GM23248 (cell line): Measurements from ENCODE around the gene SHMT1. TPM values are rescaled to one million over a fixed set of nuclear protein-coding genes. Genes with fewer than 3 reads are reported as not detected.

Experiments
- DNase-seq: peaks from one replicate; pipeline ENCODE4 v3.0.0-alpha.2; 2015
- H2AFZ ChIP-seq: fragments of 200-600 bp; sonication (generic); 2 replicates; pipeline ENCODE4 v1.6.1; 2016; ENCODE audit warnings: antibody characterized with exemption
- H3F3A ChIP-seq: fragments of 200-600 bp; sonication (generic); 2 replicates; pipeline ENCODE4 v1.6.1; 2016; ENCODE audit warnings: mild to moderate bottlenecking, antibody characterized with exemption, mixed run types; ENCODE audit not compliant: insufficient read depth
- H3K27ac ChIP-seq: fragments of 200-600 bp; sonication (generic); 2 replicates; pipeline ENCODE4 v1.5.1; 2016; ENCODE audit warnings: mild to moderate bottlenecking
- H3K27me3 ChIP-seq: fragments of 200-600 bp; sonication (generic); replicated peaks from 2 replicates; pipeline ENCODE4 v1.6.1; 2016; ENCODE audit warnings: mild to moderate bottlenecking; ENCODE audit not compliant: insufficient read depth
- H3K36me3 ChIP-seq: fragments of 200-600 bp; sonication (generic); 2 replicates; pipeline ENCODE4 v1.6.1; 2016; ENCODE audit warnings: low read depth, mild to moderate bottlenecking
- H3K4me1 ChIP-seq: fragments of 200-600 bp; sonication (generic); 2 replicates; pipeline ENCODE4 v1.6.1; 2016; ENCODE audit warnings: mild to moderate bottlenecking; ENCODE audit not compliant: insufficient read depth
- H3K4me2 ChIP-seq: fragments of 200-600 bp; sonication (generic); one replicate; pipeline ENCODE4 v1.6.1; 2016; ENCODE audit warnings: mild to moderate bottlenecking; ENCODE audit not compliant: unreplicated experiment
- H3K4me3 ChIP-seq: fragments of 200-600 bp; sonication (generic); 2 replicates; pipeline ENCODE4 v1.5.1; 2016; ENCODE audit warnings: mild to moderate bottlenecking
- H3K79me2 ChIP-seq: fragments of 200-600 bp; sonication (generic); 2 replicates; pipeline ENCODE4 v1.6.1; 2016; ENCODE audit warnings: mild to moderate bottlenecking; ENCODE audit not compliant: insufficient read depth
- H3K9ac ChIP-seq: fragments of 200-600 bp; sonication (generic); 2 replicates; pipeline ENCODE4 v1.6.1; 2016; ENCODE audit warnings: mild to moderate bottlenecking
- H3K9me2 ChIP-seq: fragments of 200-600 bp; sonication (generic); 2 replicates; pipeline ENCODE4 v1.6.1; 2016; ENCODE audit warnings: mixed run types, mild to moderate bottlenecking, moderate library complexity; ENCODE audit not compliant: insufficient read depth
- H3K9me3 ChIP-seq: fragments of 200-600 bp; sonication (generic); one replicate; pipeline ENCODE4 v1.6.1; 2017; ENCODE audit warnings: low read depth
- H4K20me1 ChIP-seq: fragments of 200-600 bp; sonication (generic); 2 replicates; pipeline ENCODE4 v1.6.0; 2016; ENCODE audit not compliant: insufficient read depth
- EZH2 ChIP-seq: fragments of 200-600 bp; sonication (generic); IDR thresholded peaks from 2 replicates; pipeline ENCODE4 v1.6.1; 2018; ENCODE audit warnings: antibody characterized with exemption, mild to moderate bottlenecking; ENCODE audit not compliant: insufficient read depth, poor library complexity, severe bottlenecking
- EZH2phosphoT487 ChIP-seq: fragments of 200-600 bp; sonication (generic); IDR thresholded peaks from 2 replicates; pipeline ENCODE4 v1.6.1; 2018; ENCODE audit warnings: antibody characterized with exemption, moderate library complexity, mild to moderate bottlenecking, low read depth; ENCODE audit not compliant: insufficient read depth
- WGBS, 2 experiments: methylation state at CpG; one replicate each; pipeline ENCODE4 v1.1.6; 2015 to 2017; ENCODE audit warnings: low lambda C conversion rate in 2 of 2, low coverage in 1 of 2; ENCODE audit errors: missing lambda C conversion rate in 2 of 2; 5-methylcytosine and 5-hydroxymethylcytosine counted together
- in situ Hi-C: fragments of 300-500 bp; cut with MboI; formaldehyde crosslinking; loops from 2 replicates; pipeline ENCODE4 v1.15.0; 2020
- polyA plus RNA-seq: library from polyadenylated mRNA; unstranded; fragments of >200 nt; fragmentation: Nextera tagmentation; extraction: Ambion mirVana; gene quantifications from 2 replicates; pipeline ENCODE4 v1.2.1, GENCODE V29; 2016
- total RNA-seq: library from RNA; depleted of rRNA; stranded (reverse); fragments of >200 nt; shearing (Covaris generic); gene quantifications from 2 replicates; pipeline ENCODE4 v1.2.3, GENCODE V29; 2014

SHMT1 gene
- total and polyA plus RNA-seq, 2 experiments from 2014 or later: 3.5 to 5.9 TPM

DNA sequence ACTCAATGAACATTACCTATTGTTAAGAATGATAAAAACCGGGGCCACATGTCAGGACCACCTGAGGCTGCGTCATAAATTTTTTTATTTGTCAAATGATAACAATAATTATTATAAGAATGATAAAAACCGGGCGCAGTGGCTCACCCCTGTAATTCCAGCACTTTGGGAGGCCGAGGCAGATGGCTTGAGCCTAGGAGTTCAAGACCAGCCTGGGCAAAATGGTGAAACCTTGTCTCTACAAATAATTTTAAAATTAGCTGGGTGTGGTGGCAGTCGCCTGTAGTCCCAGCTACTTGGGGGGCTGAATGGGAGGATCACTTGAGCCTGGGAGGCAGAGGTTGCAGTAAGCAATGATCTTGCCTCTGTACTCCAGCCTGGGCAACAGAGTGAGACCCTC, 816 bp upstream of the SHMT1 start:
- 83 to 91% methylated on average over 6 of the region's 6 CpGs for WGBS, 2 experiments

GRCh38 chr17:18362698-18363100, 651 bp downstream of the SHMT1 start:
- TF ChIP-seq EZH2phosphoT487 (no peak), EZH2 (no peak)
- no peaks in the 10 kb centered on the region; the same call in 1 of the 2 replicates for H3F3A ChIP-seq
- no peaks in the 10 kb centered on the region for H3K9me2 ChIP-seq
- H4K20me1 ChIP-seq: no peaks in the 10 kb centered on the region
- 4 to 6% methylated on average over 14 of the region's 14 CpGs for WGBS, 2 experiments
- peak overlapping the region; percentile 91 for H2AFZ ChIP-seq
- in situ Hi-C loops: no loop called here
- H3K27me3 ChIP-seq: no peaks in the 10 kb centered on the region
- DNase-seq: peak; percentile 12
- no peaks in the 10 kb centered on the region; the same call in 1 of the 2 replicates for H3K4me1 ChIP-seq
- H3K9me3 ChIP-seq: no peaks in the 10 kb centered on the region
- no peaks in the 10 kb centered on the region for H3K79me2 ChIP-seq
- H3K36me3 ChIP-seq: no peaks in the 10 kb centered on the region
- peak overlapping the region; percentile 53 for H3K9ac ChIP-seq
- peak overlapping the region; percentile 87 for H3K4me3 ChIP-seq
- H3K4me2 ChIP-seq: peak overlapping the region; percentile 84
- no peak overlapping the region for H3K27ac ChIP-seq

More for the DNA sequence above, 816 bp upstream of the SHMT1 start:
- Histone ChIP-seq H3K9me2 (no peaks in the 10 kb centered on the region), H3K4me2 (no peak overlapping the region), H3K9me3 (no peaks in the 10 kb centered on the region), H3K79me2 (no peaks in the 10 kb centered on the region), H3K27me3 (no peaks in the 10 kb centered on the region; the same call in 1 of the 2 replicates), H3K4me3 (no peak overlapping the region), H3F3A (no peaks in the 10 kb centered on the region), H3K27ac (no peak overlapping the region), H4K20me1 (no peaks in the 10 kb centered on the region), H3K9ac (no peak overlapping the region), H3K36me3 (no peaks in the 10 kb centered on the region), H3K4me1 (no peaks in the 10 kb centered on the region; the same call in 1 of the 2 replicates), H2AFZ (no peak overlapping the region)
- TF ChIP-seq EZH2 (no peak), EZH2phosphoT487 (no peak)
- DNase-seq: no peak
- in situ Hi-C loops: no loop called here

DNA sequence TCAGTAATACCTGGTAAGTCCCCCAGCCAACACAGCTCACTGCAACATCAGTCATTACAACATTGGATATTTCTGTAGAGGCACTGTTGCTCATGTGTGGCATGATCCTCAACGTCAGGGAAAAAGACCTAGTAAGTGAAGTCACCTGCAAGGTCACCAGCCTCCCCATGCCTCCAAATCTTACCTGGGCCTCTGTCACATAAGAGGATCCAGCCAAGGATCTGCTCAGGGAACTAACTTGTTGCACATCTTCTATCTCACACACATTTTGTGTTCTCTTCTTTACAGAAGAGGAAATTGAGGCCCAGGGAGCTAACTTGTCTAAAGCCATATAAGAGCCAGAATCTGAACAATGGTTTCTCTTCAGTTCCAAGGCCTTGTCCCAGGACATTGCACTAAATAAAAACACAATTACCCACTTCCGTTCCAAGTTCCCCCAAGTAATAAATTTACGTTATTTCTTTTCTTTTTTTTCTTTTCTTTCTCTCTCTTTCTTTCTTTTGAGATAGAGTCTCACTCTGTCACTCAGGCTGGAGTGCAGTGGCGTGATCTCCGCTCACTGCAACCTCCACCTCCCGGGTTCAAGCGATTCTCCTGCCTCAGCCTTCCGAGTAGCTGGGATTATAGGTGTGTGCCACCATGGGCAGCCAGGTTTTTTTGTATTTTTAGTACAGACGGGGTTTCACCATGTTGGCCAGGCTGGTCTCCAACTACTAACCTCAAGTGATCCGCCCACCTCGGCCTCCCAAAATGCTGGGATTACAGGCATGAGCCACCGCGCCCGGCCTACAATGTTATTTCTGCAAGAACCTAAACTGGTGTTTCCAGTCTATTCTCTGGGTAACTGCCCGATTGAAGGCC, 1.3 kb downstream of the SHMT1 start:
- Histone ChIP-seq H3K9me2 (no peaks in the 10 kb centered on the region), H3K9ac (no peak overlapping the region), H4K20me1 (no peaks in the 10 kb centered on the region), H3K27me3 (no peaks in the 10 kb centered on the region), H2AFZ (peak overlapping the region; percentile 91), H3K27ac (no peak overlapping the region), H3K9me3 (no peaks in the 10 kb centered on the region), H3K4me2 (no peak overlapping the region), H3K79me2 (no peaks in the 10 kb centered on the region), H3K36me3 (no peaks in the 10 kb centered on the region), H3F3A (peaks cover 5% of the 10 kb centered on the region; the same call in 1 of the 2 replicates), H3K4me3 (peak overlapping the region; percentile 87; the same call in 1 of the 2 replicates), H3K4me1 (peaks cover 3% of the 10 kb centered on the region; the same call in 1 of the 2 replicates)
- TF ChIP-seq EZH2phosphoT487: no peak
- no peak for TF ChIP-seq EZH2
- DNase-seq: no peak
- in situ Hi-C loops: no loop called here
- 45 to 48% methylated on average over 14 to 15 of the region's 15 CpGs for WGBS, 2 experiments

- no peaks in the 10 kb centered on the region for H3K9me2 ChIP-seq
- TF ChIP-seq EZH2phosphoT487 (no peak), EZH2 (no peak)
- no peak overlapping the region for H3K27ac ChIP-seq
- H3K79me2 ChIP-seq: no peaks in the 10 kb centered on the region
- no peaks in the 10 kb centered on the region for H3K9me3 ChIP-seq
- H4K20me1 ChIP-seq: no peaks in the 10 kb centered on the region
- H3K27me3 ChIP-seq: no peaks in the 10 kb centered on the region
- no peak overlapping the region for H3K4me2 ChIP-seq
- no peak overlapping the region for H3K9ac ChIP-seq
- peaks cover 5% of the 10 kb centered on the region; the same call in 1 of the 2 replicates for H3F3A ChIP-seq
- WGBS, 2 experiments: 93 to 98% methylated on average over 8 of the region's 8 CpGs
- H3K4me3 ChIP-seq: no peak overlapping the region
- no peak overlapping the region for H2AFZ ChIP-seq
- no peak for DNase-seq
- H3K36me3 ChIP-seq: no peaks in the 10 kb centered on the region
- H3K4me1 ChIP-seq: peaks cover 9% of the 10 kb centered on the region
- in situ Hi-C loops: no loop called here
Measured at GRCh38 chr17:18360518-18360917, 2.8 kb downstream of the SHMT1 start.
